NCI-H1417 treated with DMSO at 0.1 percent for 48 hours (cell line): ENCODE measurements around the gene TMCC3.
"Not testable (repeated sequence)": the region's sequence is repeated elsewhere in the genome, so short reads cannot be mapped to it uniquely, and the experiment has no call there.

Experiments
- DNase-seq: peaks from one replicate; lab custom pipeline; 2025; lab: John Stamatoyannopoulos, UW

Gene TMCC3

DNA sequence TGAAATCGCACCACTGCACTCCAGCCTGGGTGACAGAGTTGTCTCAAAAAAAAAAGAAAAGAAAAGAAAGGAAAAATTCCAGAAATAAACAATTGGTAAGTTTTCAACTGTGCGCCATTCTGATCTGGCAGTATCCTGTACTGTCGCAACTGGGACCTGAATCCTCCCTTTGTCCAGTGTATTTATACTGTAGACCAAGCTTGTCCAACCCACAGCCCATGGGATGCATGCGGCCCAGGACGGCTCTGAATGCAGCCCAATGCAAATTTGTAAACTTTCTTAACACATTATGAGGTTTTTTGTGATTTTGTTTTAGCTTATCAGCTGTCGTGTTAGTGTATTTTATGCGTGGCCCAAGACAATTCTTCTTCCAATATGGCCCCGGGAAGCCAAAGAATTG, 84.7 kb downstream of the TMCC3 start:
- no peak for DNase-seq

DNA sequence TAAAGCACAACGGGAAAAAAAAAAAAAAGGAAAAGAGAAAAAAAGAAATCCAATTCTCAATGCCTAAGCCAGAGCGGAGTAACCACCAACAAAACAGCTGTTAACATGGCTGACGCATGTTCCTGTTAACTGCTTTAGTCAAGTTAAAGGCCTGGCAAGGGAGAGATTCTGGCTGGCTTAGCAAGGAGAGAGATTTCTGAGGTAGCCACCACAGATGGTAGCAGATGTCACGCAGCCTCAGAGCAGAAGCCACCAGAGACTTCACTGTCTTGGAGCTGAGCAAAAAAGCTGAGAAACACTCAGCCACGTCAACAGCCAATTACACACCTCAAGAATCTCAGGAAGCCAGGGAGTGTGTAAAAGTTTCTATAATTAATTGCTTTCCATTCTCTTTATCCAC, 87.1 kb downstream of the TMCC3 start:
- no peak for DNase-seq

DNA sequence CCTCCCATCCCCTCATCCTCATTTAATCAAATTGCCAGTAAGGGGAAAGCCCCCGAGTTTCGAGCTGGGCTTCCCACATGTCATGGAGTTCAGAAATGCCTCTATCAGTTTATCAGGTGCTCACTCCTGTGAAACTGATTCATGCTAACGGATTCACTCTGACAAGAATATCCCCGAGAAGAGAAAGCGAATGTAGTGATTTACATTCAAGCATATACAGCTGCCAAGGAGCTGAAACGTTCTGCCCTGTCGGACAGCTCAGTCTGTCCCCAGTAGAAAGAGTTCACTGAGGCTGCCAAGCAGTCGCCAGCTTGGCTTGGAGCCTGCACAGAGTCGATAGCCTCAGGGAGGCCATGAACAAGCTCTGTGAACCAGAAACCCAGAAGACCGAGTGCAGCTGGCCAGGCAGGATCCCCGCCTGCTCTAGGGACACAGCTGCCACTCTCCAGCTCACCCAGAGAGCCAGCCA, 88.4 kb downstream of the TMCC3 start:
- DNase-seq, result no peak

DNA sequence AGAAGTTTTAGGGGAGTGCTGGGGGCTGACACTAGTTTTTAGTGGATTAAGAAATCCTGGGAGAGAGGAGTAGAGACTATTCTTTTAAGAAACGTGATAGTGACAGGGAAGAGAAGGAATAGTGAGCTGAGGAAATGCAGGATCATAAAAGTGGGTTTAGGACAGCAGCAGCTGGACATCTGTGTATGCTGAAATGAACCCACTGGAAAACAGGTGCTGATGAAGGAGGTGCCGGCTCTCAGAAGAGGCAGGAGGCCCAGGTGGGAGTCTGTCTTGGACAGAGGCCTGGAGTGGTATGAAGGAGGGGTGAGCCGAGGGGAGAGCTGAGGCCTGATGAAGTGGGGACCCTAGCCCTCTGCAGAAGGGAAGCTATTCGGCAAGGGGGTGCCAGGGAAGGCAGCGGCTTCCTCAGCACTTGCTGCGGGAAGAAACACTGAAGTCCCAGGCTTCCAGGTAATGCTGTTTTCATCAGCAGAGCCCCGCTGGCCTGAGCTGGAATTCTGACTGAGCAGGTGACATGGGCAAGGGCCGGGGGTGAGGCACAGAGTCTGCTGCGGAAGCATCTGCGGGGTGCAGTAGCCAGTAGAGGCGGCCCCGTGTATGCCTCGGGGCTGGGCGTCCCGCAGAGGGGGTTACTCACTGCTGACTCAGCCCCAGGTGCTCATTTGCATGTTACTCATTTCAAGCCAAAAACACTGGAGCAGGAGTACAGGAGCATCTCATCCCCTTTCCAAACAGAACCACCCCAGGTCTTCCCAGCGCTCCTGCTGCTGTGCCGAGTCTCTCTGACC, 89.7 kb downstream of the TMCC3 start:
- DNase-seq, result no peak

- no peak for DNase-seq
Measured at GRCh38 chr12:94558612-94559011, 91.7 kb downstream of the TMCC3 start.

DNA sequence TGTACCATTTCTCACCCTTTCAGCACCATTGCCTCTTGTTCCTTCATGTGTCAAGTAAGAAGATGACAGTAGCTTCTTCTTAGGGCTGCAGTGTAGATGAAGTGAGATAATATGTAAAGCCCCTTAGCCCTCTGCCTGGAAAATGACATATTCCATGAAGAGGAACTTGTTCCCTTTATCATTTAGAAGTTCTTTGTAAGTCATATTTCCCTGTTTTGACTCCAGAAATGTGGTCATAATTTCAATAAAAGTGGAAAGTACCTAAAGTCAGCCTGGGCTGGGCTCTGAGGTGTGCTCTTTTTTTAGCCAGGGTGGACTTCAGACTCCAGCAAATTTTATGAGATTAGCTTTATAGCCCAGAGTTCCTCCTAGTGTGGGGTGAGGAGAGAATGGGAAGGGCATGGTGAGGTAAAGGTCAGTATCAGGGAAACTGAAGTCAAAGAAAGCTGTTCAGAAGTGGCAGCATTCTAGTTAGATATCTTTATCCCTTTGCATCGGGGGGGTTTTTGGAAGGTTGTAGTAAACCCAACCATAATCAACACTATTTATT, 92.5 kb downstream of the TMCC3 start:
- DNase-seq, result no peak

- no peak for DNase-seq
Measured at GRCh38 chr12:94555687-94556086, 94.7 kb downstream of the TMCC3 start.

GRCh38 chr12:94553875-94554274, 96.5 kb downstream of the TMCC3 start:
- no peak for DNase-seq

GRCh38 chr12:94553130-94553519, 97.2 kb downstream of the TMCC3 start:
- DNase-seq, result no peak

DNA sequence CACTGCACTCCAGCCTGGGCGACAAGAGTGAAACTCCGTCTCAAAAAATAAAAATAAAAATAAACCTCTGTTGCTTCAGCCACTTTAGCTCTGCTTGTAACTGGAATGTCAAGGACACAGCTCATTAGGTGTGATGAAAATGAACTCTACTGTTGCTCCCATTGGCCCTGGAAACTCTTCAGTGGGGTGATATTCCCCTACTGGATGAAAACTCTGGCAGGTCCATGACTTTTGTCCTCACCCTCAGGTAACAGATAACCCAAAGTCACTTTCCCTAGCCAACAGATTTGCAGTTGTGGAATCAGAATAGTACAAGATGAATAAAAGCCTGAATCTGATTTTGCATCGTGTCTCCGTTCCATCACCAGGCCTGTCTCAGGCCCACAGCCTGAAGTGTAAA, 98.5 kb downstream of the TMCC3 start:
- DNase-seq, result no peak

DNA sequence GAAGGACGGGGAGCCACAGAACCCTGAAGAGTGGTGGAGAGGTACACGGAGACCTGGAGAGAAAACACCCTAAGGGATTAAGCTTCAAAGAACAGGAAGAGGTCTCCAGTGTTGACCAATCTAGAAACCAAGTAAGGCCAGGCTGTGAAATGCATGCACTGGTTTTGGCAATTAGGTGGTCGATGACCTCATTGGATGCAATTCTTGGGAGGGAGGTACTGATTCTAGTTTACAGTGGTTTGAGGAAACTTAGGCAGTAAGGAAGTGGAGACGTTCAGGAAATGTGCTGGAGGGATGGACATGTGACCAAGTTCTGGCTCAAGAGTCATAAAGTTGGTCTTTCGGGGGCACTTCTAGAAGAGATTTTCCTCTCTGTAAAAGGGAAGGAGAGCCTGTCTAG, 99.4 kb downstream of the TMCC3 start:
- DNase-seq, result no peak

GRCh38 chr12:94548833-94549232, 101.5 kb downstream of the TMCC3 start:
- DNase-seq, result not testable (repeated sequence)

GRCh38 chr12:94545935-94546771, 104.2 kb downstream of the TMCC3 start:
- no peak for DNase-seq

- no peak for DNase-seq
Measured at GRCh38 chr12:94544355-94544754, 106.0 kb downstream of the TMCC3 start.

DNA sequence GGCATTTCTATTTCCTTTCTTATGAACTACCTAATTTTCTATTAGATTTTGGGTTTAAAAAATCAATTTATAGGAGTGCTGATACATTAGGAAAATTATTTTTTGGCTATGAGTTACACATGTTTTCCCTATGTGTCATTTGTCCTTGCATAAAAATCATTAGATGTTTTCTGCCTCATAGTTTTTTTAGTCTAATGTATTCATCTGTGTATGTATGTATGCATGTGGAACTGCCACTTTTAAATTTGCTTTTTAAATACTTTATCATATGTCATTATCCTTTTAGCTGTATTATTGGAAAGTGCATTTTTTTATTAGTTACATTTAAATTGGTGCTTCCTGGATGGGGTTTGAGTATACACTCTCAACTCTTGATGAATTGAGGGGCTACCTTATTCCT, 112.0 kb downstream of the TMCC3 start:
- no peak for DNase-seq

GRCh38 chr12:94536040-94536965, 114.1 kb downstream of the TMCC3 start:
- DNase-seq, result no peak

- DNase-seq, result peak; percentile 75
Measured at GRCh38 chr12:94535510-94535921, 114.8 kb downstream of the TMCC3 start.

DNA sequence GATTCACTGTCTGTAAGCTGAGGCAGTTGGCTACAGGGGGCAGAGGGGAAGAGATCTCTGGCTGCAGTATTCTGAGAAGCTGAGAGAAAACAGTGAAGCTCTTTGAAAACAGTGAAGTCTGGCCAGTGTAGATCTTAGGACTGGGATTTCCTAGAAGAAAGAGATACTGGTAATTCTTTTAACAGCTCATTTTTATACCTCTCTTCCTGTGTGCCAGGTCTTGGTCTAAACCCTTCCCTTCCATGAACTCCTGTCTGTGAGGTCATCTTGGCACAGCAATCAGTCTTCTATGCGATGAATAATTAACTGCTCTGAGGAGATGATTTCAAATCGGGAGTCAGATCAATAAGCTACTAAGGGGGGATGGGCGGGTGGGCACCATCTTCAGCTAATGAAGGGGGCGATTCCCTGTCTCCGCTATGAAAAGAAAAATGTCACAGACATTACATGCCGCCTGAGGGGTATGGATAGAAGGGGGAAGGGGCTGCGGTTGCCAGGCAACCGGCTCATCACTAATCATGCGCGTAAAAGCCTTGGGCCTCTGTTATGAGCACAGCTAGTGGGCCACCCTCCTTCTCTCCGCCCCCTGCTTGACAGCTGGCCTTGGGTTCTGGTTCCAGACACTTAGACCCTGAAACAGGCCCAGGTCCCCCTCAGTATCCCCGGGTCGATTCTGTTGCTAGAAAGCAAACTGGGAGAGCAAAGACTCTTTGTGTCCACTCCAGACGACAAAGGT, 115.4 kb downstream of the TMCC3 start:
- peak; percentile 43 for DNase-seq

- no peak for DNase-seq
Measured at GRCh38 chr12:94534278-94534677, 116.1 kb downstream of the TMCC3 start.

DNA sequence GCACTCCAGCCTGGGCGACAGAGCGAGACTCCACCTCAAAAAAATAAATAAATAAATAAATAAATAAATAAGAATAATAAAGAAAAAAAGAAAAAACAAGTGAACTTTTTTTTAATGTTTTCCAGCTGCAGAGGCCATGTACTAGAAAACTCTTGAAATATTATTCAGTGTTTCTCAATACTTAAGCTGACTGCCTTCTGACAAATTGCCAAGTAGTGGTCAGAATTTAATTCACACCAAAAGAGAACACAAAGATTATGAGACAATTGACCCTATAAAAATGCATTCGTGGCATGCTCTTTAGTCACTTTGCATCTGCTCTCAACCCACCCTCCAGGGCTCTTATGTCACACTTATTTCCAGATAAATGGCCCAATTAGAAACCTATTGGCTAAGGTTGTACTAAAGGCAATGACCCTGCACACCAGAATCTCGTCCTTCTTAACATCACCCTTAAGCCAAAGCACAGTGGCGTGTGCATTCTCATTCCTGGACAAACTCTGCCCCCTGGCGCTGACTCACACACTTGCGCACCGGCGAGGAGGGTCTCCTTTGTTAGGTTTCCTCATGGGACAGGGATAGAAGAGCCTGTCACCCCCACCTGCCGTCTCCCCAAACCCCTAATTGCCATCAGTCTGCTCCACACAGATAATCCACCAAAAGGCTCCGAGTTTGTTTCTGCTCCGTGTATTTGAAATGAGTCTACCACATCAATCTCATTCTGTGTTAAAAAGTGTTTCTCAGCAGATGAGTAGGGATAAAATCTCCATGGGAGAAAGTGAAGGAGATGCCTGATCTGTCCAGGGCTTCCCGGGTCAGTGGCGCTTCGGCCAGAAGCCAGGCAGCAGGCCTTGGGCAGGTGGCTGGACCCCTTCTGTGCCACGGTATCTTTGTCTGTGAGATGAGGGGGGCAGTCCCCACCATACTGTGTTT, 117.6 kb downstream of the TMCC3 start:
- DNase-seq, result peak; percentile 65
